Measurements from ENCODE around the gene UTS2.
A peak's percentile ranks its signal among the peaks of the same experiment; 100 is the strongest.

Gene UTS2

GRCh38 chr1:7890853-7891252 is 38.0 kb upstream of the UTS2 start:
- no peaks in the 10 kb centered on the region for H3K36me3 ChIP-seq
- no peak overlapping the region for H3K4me3 ChIP-seq (ENCODE audit: low read depth, low read length)
- H3K9me3 ChIP-seq, result no peaks in the 10 kb centered on the region
- TF ChIP-seq CTCF (IDR thresholded peaks at IDR 0.05; ENCODE audit: low read depth, low read length), result no peak
- no peaks in the 10 kb centered on the region for H3K4me1 ChIP-seq
- H3K27me3 ChIP-seq, result no peaks in the 10 kb centered on the region
- DNase-seq, result no peak

- H3K9me3 ChIP-seq, result no peaks in the 10 kb centered on the region
- TF ChIP-seq CTCF (IDR thresholded peaks at IDR 0.05; ENCODE audit: low read depth, low read length), result no peak
- DNase-seq, result no peak
- no peak overlapping the region for H3K4me3 ChIP-seq (ENCODE audit: low read depth, low read length)
- H3K36me3 ChIP-seq, result no peaks in the 10 kb centered on the region
- no peaks in the 10 kb centered on the region for H3K4me1 ChIP-seq
- H3K27me3 ChIP-seq, result no peaks in the 10 kb centered on the region
Measured at GRCh38 chr1:7888248-7889081, 35.6 kb upstream of the UTS2 start.

GRCh38 chr1:7886405-7886745 is 33.5 kb upstream of the UTS2 start:
- no peaks in the 10 kb centered on the region for H3K27me3 ChIP-seq
- H3K36me3 ChIP-seq, result no peaks in the 10 kb centered on the region
- no peaks in the 10 kb centered on the region for H3K4me1 ChIP-seq
- no peak for DNase-seq
- no peak overlapping the region for H3K4me3 ChIP-seq (ENCODE audit: low read depth, low read length)
- H3K9me3 ChIP-seq, result no peaks in the 10 kb centered on the region
- no peak for TF ChIP-seq CTCF (IDR thresholded peaks at IDR 0.05; ENCODE audit: low read depth, low read length)

GRCh38 chr1:7885513-7886404 is 32.9 kb upstream of the UTS2 start:
- no peak for TF ChIP-seq CTCF (IDR thresholded peaks at IDR 0.05; ENCODE audit: low read depth, low read length)
- no peak overlapping the region for H3K4me3 ChIP-seq (ENCODE audit: low read depth, low read length)
- H3K36me3 ChIP-seq, result no peaks in the 10 kb centered on the region
- no peaks in the 10 kb centered on the region for H3K27me3 ChIP-seq
- H3K4me1 ChIP-seq, result no peaks in the 10 kb centered on the region
- no peaks in the 10 kb centered on the region for H3K9me3 ChIP-seq
- peak; percentile 12 for DNase-seq

- H3K9me3 ChIP-seq, result no peaks in the 10 kb centered on the region
- no peaks in the 10 kb centered on the region for H3K36me3 ChIP-seq
- H3K4me1 ChIP-seq, result no peaks in the 10 kb centered on the region
- no peak overlapping the region for H3K4me3 ChIP-seq (ENCODE audit: low read depth, low read length)
- no peak for TF ChIP-seq CTCF (IDR thresholded peaks at IDR 0.05; ENCODE audit: low read depth, low read length)
- H3K27me3 ChIP-seq, result no peaks in the 10 kb centered on the region
- no peak for DNase-seq
Measured at GRCh38 chr1:7884757-7885156, 31.9 kb upstream of the UTS2 start.

- H3K4me1 ChIP-seq, result no peaks in the 10 kb centered on the region
- H3K27me3 ChIP-seq, result no peaks in the 10 kb centered on the region
- no peaks in the 10 kb centered on the region for H3K36me3 ChIP-seq
- no peaks in the 10 kb centered on the region for H3K9me3 ChIP-seq
- no peak for TF ChIP-seq CTCF (IDR thresholded peaks at IDR 0.05; ENCODE audit: low read depth, low read length)
- no peak overlapping the region for H3K4me3 ChIP-seq (ENCODE audit: low read depth, low read length)
- no peak for DNase-seq
Measured at GRCh38 chr1:7879228-7879627, 26.4 kb upstream of the UTS2 start.
